GM12875 (cell line): Measurements from ENCODE around the gene SPPL2B.

Experiments used
- H3K4me3 ChIP-seq: one replicate; pipeline ENCODE4 v1.5.1; 2011; ENCODE audit warnings: low read depth, low read length, control low read depth
- CTCF ChIP-seq: IDR thresholded peaks from 2 replicates; pipeline ENCODE4 v1.5.1; 2011; ENCODE audit warnings: low read depth, mild to moderate bottlenecking, control low read depth, inconsistent platforms, low read length, moderate library complexity, borderline replicate concordance; ENCODE audit not compliant: insufficient read depth

SPPL2B gene

DNA sequence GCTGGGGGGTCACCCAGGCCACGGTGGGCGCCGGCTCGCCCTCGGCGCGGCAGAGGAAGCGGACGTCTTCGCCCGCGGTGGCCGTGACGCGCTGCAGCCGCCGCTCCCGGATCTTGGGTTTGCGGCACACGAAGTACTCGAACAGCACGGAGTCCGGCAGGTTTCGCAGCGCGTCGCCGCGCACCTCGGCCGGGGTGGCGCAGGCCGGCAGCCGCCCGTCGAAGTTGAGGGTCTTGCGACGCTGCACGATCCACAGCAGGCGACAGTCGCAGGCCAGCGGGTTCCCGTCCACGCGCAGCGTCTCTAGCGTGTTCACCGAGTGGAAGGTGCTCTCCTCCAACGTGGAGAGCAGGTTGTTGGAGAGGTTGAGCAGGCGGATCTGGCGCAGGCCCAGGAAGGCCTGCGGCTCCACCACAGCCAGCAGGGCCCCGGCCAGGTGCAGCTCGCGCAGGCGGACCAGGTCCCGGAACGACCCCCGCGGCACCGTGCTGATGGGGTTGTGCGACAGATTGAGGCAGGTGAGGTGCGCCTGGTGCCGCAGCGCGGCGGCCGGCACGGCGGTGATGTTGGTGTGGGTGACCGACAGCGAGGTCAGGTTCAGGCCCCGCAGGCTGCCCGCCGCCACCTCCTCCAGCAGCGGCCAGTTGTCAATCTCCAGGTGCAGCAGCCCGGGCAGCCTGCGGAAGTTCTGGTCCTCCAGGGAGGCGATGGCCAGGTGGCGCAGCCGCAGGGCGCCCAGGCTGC, 37.9 kb upstream of the SPPL2B start:
- no peak for TF ChIP-seq CTCF

DNA sequence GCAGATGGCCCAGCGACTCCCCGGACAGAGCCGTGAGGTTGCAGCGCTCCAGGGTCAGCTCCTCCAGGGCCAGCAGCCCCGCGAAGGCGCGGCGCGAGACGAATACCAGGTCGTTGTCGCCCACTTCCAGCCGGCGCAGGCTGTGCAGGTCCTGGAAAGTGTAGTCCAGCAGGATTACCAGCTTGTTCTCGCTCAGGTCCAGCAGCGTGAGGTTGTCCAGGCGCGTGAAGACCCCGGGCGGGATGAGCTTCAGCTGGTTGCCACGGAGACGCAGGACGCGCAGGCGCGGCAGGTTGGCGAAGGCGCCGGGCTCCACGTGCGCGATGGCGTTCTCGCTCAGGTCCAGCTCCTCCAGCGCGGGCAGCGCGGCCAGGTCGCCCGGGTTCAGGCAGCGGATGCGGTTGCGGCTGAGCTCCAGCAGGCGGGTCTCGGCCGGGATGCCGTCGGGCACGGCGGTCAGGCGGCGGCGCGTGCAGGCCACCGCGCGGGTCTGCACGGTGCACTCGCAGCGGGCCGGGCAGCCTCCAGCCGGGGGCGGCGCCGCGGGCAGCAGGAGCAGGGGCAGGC, 37.2 kb upstream of the SPPL2B start:
- no peak for TF ChIP-seq CTCF
- H3K4me3 ChIP-seq = peak overlapping the region; percentile 89

More for the DNA sequence above, 37.9 kb upstream of the SPPL2B start:
- peak overlapping the region; percentile 89 for H3K4me3 ChIP-seq

DNA sequence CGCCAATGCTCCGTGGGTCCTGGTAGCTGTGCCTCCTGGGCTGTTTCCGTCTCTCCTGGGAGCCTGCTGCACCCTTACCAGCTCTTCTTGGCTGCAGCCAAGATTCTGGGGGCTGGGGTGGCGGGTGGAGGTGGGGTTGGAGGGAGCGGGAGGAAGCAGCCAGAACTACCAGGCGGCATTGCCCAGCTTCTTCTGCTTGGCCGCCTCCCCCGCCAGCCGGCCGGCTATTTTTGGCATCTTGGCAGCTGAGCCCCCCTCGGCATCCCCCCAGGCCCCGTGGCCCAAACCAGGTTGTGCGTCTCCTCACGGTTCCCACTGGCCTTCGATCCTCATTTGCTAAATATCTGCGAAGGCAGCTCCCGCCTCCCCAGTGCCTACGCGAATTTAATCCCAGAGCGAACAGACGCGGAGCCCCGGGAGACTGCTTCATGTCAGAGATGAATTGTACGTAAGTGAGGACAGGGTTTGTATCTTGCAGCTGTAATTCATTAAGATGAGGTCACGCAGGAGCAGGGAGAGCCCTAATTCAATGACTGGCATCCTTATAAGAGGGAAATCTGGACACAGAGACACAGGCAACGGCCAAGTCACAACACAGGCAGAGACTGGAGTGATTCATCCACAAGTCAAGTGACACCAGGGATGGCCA, 33.7 kb upstream of the SPPL2B start:
- no peak overlapping the region for H3K4me3 ChIP-seq
- no peak for TF ChIP-seq CTCF

- no peak overlapping the region for H3K4me3 ChIP-seq
- TF ChIP-seq CTCF = no peak
These were observed 32.3 kb upstream of the SPPL2B start for GRCh38 chr19:2296141-2296540.

DNA sequence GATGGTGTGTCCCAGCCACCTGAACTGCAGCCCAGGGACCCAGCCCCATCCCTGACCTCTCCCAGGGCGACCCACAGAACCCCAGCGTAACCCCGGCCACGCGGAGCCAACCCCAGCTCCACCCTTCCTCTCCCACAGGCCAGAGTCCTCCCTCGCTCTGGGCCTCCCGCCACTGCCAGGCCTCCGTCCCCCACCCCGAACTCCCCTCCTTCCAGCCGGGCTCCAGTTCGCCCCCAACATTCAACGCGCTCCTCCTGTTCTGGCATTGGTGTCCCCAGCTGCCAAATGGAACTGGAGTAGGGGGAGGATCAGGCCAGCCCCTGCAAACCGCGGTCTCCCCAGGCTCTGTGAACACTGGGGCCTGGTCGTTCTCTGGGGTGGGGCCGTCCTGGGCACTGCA, 28.0 kb upstream of the SPPL2B start:
- H3K4me3 ChIP-seq = no peak overlapping the region
- TF ChIP-seq CTCF = no peak

GRCh38 chr19:2302319-2303210, 25.9 kb upstream of the SPPL2B start:
- H3K4me3 ChIP-seq = peak overlapping the region; percentile 5
- no peak for TF ChIP-seq CTCF
